Stimulated activated CD8-positive, alpha-beta memory T cell treated with anti-CD3 and anti-CD28 coated beads, Interleukin-4, amount 100 ng/mL, for 1 hour (primary cell): Measurements from ENCODE around the gene SNPH.
"Not testable (repeated sequence)": the region's sequence is repeated elsewhere in the genome, so short reads cannot be mapped to it uniquely, and the experiment has no call there.

Experiments used
- DNase-seq, 2 donors: peaks; one replicate each; pipeline ENCODE4 v3.0.0-alpha.2; 2020; ENCODE audit warnings: low read depth in 2 of 2, low spot score in 1 of 2

SNPH gene, protein sequence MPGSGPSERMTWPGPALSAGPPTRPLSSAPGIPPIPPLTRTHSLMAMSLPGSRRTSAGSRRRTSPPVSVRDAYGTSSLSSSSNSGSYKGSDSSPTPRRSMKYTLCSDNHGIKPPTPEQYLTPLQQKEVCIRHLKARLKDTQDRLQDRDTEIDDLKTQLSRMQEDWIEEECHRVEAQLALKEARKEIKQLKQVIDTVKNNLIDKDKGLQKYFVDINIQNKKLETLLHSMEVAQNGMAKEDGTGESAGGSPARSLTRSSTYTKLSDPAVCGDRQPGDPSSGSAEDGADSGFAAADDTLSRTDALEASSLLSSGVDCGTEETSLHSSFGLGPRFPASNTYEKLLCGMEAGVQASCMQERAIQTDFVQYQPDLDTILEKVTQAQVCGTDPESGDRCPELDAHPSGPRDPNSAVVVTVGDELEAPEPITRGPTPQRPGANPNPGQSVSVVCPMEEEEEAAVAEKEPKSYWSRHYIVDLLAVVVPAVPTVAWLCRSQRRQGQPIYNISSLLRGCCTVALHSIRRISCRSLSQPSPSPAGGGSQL

DNA sequence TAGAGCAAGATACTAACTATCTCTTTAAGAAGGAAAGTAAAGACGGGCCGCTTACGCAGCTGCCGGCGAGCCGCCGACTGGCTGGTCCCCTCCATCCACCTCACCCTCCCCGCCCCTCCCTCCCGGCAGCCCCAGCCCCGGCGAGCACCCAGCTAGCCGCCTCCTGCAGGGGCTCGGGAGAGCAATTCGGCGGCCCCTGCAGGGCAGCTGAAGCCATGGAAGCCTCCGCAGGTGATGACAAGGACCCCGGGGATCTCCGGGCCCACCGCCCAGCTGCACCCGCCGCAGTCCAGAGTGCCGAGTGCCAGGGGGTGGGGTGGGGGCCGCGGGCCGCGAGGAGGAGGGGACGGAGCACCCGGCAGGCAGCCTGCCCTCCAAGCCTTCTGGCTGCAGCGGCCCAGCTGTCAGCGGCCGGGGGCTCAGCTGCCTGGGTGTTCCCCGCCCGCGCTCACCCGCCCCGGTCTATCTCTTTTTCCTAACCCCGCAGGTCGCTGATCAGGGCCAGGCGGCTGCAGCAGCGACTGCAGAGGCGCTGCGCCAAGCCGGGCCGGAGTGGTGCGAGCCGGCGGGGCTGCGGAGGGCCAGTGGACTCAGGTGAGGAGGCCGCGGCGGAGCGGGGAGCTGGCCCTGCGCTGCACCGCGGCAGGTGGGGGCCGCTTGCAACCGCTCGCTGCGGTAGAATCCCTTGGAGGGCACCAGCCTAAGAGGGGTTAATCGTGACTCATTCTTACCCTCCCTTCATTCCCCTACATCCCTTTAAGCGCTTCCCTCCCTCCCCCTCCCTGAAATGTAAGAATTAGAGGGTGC lies at the start of gene SNPH:
Gene SNPH (plus strand): TSS at position 128 of the 807 bp plus-strand sequence. CDS start 29,946 bp downstream, outside the sequence.
- DNase-seq = peak; percentile 43 to 53

GRCh38 chr20:1216527-1217427 lies 49.3 kb upstream of the SNPH start:
- not testable (repeated sequence) for DNase-seq

- DNase-seq = not testable (repeated sequence)
These were observed 43.3 kb upstream of the SNPH start for GRCh38 chr20:1222750-1223149.

GRCh38 chr20:1224205-1224890 lies 41.7 kb upstream of the SNPH start:
- no peak for DNase-seq

DNA sequence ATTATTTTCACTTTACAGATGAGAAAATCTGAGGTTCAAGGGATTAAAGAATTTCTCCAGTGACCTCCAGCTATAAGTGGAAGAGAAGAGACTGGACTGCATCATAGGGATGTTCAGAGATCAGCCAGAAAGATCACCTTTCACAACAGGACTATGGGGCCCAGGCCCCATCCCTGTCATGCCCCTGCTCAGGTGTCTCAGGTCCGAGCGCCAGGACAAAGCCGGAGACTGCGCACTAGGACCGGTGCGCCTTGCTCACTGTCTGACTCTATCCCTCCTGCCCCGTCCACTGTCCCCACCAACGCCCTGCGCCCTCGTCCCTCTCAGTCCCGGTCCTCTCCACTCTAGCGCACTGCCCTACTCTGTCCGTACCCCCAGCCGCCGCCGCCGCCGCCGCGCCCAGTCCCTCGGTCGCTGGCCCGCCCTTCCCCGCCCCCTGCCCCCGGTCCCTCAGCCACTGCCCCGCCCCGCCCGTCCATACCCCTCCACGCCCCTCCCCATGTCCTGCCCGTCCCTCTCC lies 40.8 kb upstream of the SNPH start:
- no peak for DNase-seq

DNA sequence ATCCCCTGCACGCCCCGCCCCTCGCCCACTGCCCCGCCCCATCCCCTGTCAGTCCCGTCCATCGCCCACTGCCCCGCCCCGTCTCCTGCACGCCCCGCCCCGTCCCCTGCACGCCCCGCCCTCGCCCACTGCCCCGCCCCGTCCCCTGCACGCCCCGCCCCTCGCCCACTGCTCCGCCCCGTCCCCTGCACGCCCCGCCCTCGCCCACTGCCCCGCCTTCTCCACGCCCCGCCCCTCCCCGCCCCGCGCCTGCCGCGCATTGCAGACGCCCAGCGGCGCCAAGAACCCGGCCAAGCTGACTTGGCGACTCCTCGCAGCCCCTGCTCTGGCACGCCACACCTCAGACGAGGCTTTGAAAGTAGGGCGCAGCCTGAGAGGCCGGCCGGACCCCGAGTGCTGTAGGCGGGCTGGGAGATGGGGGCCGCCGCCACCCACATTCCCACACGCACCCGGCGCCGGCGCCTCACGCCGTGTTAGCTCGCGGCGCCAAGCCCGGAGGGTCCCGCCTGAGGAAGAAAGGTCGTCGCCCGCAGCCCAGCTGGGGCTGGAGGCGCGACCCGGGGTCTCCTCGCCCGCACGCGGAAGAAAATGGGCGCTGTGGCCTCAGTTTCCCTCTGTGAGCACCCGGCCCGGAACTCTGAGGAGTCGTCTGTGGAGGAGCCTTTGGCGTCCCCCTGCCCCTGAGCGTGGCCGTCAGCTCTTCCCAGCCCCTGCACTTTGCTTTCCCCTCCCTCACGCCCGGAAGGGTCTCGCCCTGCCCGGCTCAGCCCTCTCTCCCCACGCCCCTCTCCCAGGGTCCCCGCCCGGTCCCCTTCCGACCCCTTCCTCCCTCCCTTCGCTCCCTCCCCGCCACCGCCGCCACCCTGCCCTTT lies 40.1 kb upstream of the SNPH start, which contains the start of gene RAD21L1:
Gene RAD21L1 (plus strand): TSS at position 262 of the 872 bp plus-strand sequence. CDS start 2,410 bp downstream, outside the sequence.
- DNase-seq = peak; percentile 57 to 78

GRCh38 chr20:1229541-1229940 lies 36.6 kb upstream of the SNPH start:
- DNase-seq = no peak

- DNase-seq = no peak
These were observed 33.6 kb upstream of the SNPH start for GRCh38 chr20:1232286-1233111.

DNA sequence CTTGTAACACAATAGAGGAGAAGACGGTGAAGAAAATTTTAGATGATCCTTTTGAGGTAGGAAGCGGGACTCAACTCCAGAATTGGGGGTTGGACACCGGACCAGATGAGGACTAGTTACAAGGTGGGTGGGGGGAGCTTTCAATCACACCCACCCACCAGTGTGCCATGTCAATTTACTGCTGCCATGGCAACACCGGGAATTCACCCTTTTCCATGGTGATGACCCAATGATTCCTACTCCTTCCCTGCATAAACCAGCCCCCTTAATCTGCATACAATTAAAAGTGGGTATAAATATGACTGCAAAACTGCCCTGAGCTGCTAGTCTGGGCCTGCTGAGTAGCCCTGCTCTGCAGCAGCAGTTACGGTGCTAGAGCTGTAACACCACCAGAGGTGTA lies 25.5 kb upstream of the SNPH start:
- DNase-seq = no peak

GRCh38 chr20:1241456-1241855 lies 24.6 kb upstream of the SNPH start:
- no peak for DNase-seq

DNA sequence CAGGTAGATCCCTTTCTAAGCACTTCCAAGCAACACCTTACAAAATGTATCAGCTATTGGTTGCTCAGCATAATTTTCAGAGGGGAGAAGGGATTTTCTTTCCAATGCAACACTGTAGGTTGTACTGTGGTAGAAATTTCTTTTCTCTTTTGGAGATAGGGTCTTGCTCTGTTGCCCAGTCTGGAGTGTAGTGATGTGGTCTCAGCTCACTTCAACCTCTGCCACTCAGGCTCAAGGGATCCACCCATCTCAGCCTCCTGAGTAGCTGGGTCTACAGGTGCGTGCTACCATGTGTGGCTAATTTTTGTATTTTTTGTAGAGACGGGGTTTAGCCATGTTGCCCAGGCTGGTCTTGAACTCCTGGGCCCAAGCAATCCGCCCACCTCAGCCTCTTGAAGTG lies 24.0 kb upstream of the SNPH start:
- DNase-seq = no peak

DNA sequence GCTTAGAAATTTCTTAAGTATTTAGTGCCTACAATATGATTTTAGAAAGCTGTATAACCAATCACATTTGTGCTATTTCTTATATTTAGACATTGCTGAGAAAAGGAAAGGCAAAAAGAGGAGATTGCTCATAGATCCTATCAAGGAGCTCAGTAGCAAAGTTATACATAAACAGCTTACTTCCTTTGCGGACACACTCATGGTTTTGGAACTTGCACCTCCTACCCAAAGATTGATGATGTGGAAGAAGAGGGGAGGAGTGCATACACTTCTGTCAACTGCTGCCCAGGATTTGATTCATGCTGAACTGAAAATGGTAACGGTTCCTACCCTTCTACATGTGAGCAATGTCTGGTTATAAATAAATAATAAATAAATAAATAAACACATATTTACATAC lies 23.6 kb upstream of the SNPH start:
- no peak for DNase-seq

- DNase-seq = no peak
These were observed 20.5 kb upstream of the SNPH start for GRCh38 chr20:1245578-1245977.

DNA sequence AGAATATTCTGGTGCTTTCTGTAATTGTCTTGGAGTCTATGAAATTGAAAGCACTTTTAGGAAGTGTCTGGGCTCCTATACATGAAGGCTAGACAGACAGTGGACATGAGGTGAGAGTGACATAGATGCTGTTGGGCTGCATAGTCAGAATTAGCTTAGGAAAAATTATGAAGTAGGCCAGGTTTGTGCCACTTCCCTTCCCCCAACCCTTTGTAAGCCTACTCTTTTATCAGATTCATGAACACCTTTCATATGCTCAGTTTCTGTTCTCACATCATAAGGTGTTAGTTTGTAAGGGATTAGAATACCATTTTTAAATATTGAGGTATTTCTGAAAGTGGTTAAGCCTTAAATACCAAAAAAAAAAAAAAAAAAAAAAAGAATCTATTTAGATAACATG lies 18.4 kb upstream of the SNPH start:
- no peak for DNase-seq

DNA sequence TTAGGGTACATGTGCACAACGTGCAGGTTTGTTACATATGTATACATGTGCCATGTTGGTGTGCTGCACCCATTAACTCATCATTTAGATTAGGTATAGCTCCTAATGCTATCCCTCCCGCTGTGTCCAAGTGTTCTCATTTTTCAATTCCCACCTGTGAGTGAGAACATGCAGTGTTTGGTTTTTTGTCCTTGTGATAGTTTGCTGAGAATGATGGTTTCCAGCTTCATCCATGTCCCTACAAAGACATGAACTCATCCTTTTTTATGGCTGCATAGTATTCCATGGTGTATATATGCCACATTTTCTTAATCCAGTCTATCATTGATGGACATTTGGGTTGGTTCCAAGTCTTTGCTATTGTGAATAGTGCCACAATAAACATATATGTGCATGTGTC lies 15.8 kb upstream of the SNPH start:
- not testable (repeated sequence) for DNase-seq

- DNase-seq = no peak
These were observed 13.7 kb upstream of the SNPH start for GRCh38 chr20:1252416-1252815.

GRCh38 chr20:1254254-1254653 lies 11.8 kb upstream of the SNPH start:
- DNase-seq = no peak

DNA sequence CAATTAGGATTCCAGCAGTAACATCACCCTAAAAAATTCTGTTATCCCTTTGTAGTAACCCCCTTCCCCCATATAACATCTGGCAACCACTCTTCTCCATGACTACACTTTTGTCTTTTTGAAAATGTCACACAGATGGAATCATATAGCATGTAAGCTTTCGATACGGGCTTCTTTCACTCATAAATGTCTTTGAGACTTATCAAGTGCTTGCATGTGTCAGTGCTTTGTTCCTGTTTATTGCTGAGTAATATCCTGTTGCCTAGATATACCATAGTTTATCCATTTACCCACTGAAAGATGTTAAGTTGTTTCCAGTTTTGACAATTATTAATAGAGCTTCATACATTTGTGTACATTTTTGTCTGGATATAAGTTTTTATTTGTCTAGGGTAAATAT lies 10.4 kb upstream of the SNPH start:
- DNase-seq = no peak
